ENCODE data around the gene GET3. TPM values are rescaled to one million over a fixed set of nuclear protein-coding genes. Genes with fewer than 3 reads are reported as not detected.

Gene GET3
- total and polyA plus RNA-seq, 2 of the 13 experiments (the other 11 are each of a cell fraction or from before 2014, with no cell fraction given) = 57.7 to 59.4 TPM

GRCh38 chr19:12696366-12697335 lies 40.6 kb upstream of the GET3 start, which contains the start of gene FBXW9 (continued):
- TF ChIP-seq BCLAF1 (IDR thresholded peaks at IDR 0.05) (no peak), PAF1 (CRISPR knock-in tag; IDR thresholded peaks at IDR 0.05) (no peak), FOXA3 (CRISPR knock-in tag; IDR thresholded peaks at IDR 0.05) (peak; percentile 54), SATB2 (CRISPR knock-in tag; IDR thresholded peaks at IDR 0.05) (no peak), YEATS4 (CRISPR knock-in tag; IDR thresholded peaks at IDR 0.05; ENCODE audit: borderline replicate concordance) (peak; percentile 65; the same call in 1 of the 2 replicates), TCF7 (IDR thresholded peaks at IDR 0.05; ENCODE audit: low read depth) (no peak), ZBTB3 (CRISPR knock-in tag; IDR thresholded peaks at IDR 0.05; ENCODE audit: borderline replicate concordance, low read depth) (peak; percentile 78; the same call in 1 of the 2 replicates), ZNF282 (IDR thresholded peaks at IDR 0.05; ENCODE audit: partially characterized antibody) (no peak), SP1 (IDR thresholded peaks at IDR 0.05) (no peak), SP1 (CRISPR knock-in tag; IDR thresholded peaks at IDR 0.05) (peak; percentile 58; the same call in 1 of the 2 replicates), ZNF746 (CRISPR knock-in tag; IDR thresholded peaks at IDR 0.05) (no peak), CHCHD3 (CRISPR knock-in tag; IDR thresholded peaks at IDR 0.05) (no peak), ZNF446 (CRISPR knock-in tag; IDR thresholded peaks at IDR 0.05) (no peak), ZNF605 (CRISPR knock-in tag; IDR thresholded peaks at IDR 0.05) (peak; percentile 44; the same call in 1 of the 2 replicates), ZBTB20 (CRISPR knock-in tag; IDR thresholded peaks at IDR 0.05; ENCODE audit: borderline replicate concordance, low read depth) (no peak), CBX2 (IDR thresholded peaks at IDR 0.05; ENCODE audit: low read depth, low read length) (no peak), CBX2 (CRISPR knock-in tag; IDR thresholded peaks at IDR 0.05; ENCODE audit: low read depth) (no peak)
- TF ChIP-seq, protein P1, sequence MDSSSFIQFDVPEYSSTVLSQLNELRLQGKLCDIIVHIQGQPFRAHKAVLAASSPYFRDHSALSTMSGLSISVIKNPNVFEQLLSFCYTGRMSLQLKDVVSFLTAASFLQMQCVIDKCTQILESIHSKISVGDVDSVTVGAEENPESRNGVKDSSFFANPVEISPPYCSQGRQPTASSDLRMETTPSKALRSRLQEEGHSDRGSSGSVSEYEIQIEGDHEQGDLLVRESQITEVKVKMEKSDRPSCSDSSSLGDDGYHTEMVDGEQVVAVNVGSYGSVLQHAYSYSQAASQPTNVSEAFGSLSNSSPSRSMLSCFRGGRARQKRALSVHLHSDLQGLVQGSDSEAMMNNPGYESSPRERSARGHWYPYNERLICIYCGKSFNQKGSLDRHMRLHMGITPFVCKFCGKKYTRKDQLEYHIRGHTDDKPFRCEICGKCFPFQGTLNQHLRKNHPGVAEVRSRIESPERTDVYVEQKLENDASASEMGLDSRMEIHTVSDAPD (CRISPR knock-in tag; IDR thresholded peaks at IDR 0.05) = no peak
- TF ChIP-seq, protein P2, sequence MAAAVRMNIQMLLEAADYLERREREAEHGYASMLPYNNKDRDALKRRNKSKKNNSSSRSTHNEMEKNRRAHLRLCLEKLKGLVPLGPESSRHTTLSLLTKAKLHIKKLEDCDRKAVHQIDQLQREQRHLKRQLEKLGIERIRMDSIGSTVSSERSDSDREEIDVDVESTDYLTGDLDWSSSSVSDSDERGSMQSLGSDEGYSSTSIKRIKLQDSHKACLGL (CRISPR knock-in tag; IDR thresholded peaks at IDR 0.05) = peak; percentile 92; the same call in 1 of the 2 replicates
- TF ChIP-seq, protein P3, sequence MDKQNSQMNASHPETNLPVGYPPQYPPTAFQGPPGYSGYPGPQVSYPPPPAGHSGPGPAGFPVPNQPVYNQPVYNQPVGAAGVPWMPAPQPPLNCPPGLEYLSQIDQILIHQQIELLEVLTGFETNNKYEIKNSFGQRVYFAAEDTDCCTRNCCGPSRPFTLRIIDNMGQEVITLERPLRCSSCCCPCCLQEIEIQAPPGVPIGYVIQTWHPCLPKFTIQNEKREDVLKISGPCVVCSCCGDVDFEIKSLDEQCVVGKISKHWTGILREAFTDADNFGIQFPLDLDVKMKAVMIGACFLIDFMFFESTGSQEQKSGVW (CRISPR knock-in tag; IDR thresholded peaks at IDR 0.05; ENCODE audit: borderline replicate concordance) = no peak
- TF ChIP-seq, protein P4, sequence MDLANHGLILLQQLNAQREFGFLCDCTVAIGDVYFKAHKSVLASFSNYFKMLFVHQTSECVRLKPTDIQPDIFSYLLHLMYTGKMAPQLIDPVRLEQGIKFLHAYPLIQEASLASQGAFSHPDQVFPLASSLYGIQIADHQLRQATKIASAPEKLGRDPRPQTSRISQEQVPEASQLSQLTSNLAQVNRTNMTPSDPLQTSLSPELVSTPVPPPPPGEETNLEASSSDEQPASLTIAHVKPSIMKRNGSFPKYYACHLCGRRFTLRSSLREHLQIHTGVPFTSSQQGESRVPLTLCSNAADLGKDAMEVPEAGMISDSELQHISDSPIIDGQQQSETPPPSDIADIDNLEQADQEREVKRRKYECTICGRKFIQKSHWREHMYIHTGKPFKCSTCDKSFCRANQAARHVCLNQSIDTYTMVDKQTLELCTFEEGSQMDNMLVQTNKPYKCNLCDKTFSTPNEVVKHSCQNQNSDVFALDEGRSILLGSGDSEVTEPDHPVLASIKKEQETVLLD (CRISPR knock-in tag; IDR thresholded peaks at IDR 0.05; ENCODE audit: low read depth) = no peak

All from HepG2 (cell line).